BJ (cell line): Measurements from ENCODE around the gene KANK4. TPM values are rescaled to one million over a fixed set of nuclear protein-coding genes. Genes with fewer than 3 reads are reported as not detected.
"Not testable (repeated sequence)": the region's sequence is repeated elsewhere in the genome, so short reads cannot be mapped to it uniquely, and the experiment has no call there.

ENCODE experiments used
- CTCF ChIA-PET: fragments of 350-600 bp; formaldehyde crosslinking; extraction: SDS; loops from one replicate; lab custom pipeline; 2021; ENCODE audit warnings: antibody characterized with exemption, inconsistent platforms; lab: Yijun Ruan, JAX
- POLR2A ChIA-PET: fragments of 300-600 bp; sonication (Branson Sonifier 250); formaldehyde crosslinking; extraction: SDS; loops from one replicate; lab custom pipeline; 2021; ENCODE audit warnings: antibody characterized with exemption; lab: Charles Lee
- DNase-seq: peaks from one replicate; pipeline ENCODE4 v3.0.0-alpha.2; 2011; ENCODE audit warnings: low read depth
- H3K27me3 ChIP-seq: 2 replicates; pipeline ENCODE4 v1.6.0; 2011; ENCODE audit warnings: low read length; ENCODE audit not compliant: control insufficient read depth, insufficient read depth
- H3K36me3 ChIP-seq: 2 replicates; pipeline ENCODE4 v1.5.1; 2011; ENCODE audit warnings: low read length; ENCODE audit not compliant: control insufficient read depth, insufficient read depth
- H3K4me3 ChIP-seq: 2 replicates; pipeline ENCODE4 v1.5.1; 2011; ENCODE audit warnings: low read depth, mild to moderate bottlenecking, control low read depth, low read length
- CTCF ChIP-seq: IDR thresholded peaks from 2 replicates; pipeline ENCODE4 v1.5.1; 2011; ENCODE audit warnings: low read depth, mild to moderate bottlenecking, control low read depth, inconsistent platforms, low read length, moderate library complexity; ENCODE audit not compliant: insufficient read depth
- polyA plus RNA-seq: library from polyadenylated mRNA; depleted of rRNA; stranded (reverse); fragments of >200 nt; gene quantifications from 2 replicates; pipeline ENCODE4 v1.2.3, GENCODE V29; 2011

The KANK4 gene
- polyA plus RNA-seq, 1 experiment, result 0.06 TPM

- H3K4me3 ChIP-seq, result no peak overlapping the region
- no peak for DNase-seq
- H3K36me3 ChIP-seq, result no peaks in the 10 kb centered on the region
- CTCF ChIA-PET, result no interaction called here
- no peaks in the 10 kb centered on the region for H3K27me3 ChIP-seq
- POLR2A ChIA-PET, result no interaction called here
- TF ChIP-seq CTCF, result no peak
Measured at GRCh38 chr1:62224182-62224581, 95.1 kb downstream of the KANK4 start.

- H3K27me3 ChIP-seq, result no peaks in the 10 kb centered on the region
- ChIA-PET POLR2A (no interaction called here), CTCF (no interaction called here)
- no peak for TF ChIP-seq CTCF
- H3K36me3 ChIP-seq, result no peaks in the 10 kb centered on the region
- H3K4me3 ChIP-seq, result no peak overlapping the region
- no peak for DNase-seq
Measured at GRCh38 chr1:62222321-62222720, 96.9 kb downstream of the KANK4 start.

- no peaks in the 10 kb centered on the region for H3K36me3 ChIP-seq
- H3K4me3 ChIP-seq, result no peak overlapping the region
- TF ChIP-seq CTCF, result no peak
- ChIA-PET POLR2A (no interaction called here), CTCF (no interaction called here)
- no peak for DNase-seq
- H3K27me3 ChIP-seq, result no peaks in the 10 kb centered on the region
Measured at GRCh38 chr1:62221171-62221570, 98.1 kb downstream of the KANK4 start.

GRCh38 chr1:62220456-62220855 is 98.8 kb downstream of the KANK4 start:
- DNase-seq, CTCF ChIA-PET, H3K36me3 ChIP-seq, H3K4me3 ChIP-seq, H3K27me3 ChIP-seq, POLR2A ChIA-PET: not testable (repeated sequence)

- Histone ChIP-seq H3K4me3 (no peak overlapping the region), H3K27me3 (no peaks in the 10 kb centered on the region), H3K36me3 (no peaks in the 10 kb centered on the region)
- no peak for DNase-seq
- ChIA-PET CTCF (interaction anchor here (1.7 kb wide), 1 partner anchor 11 kb away, joined by 4 read pairs; no protein-coding TSS in a partner anchor), POLR2A (interaction anchor here (0.6 kb wide), 1 partner anchor 17 kb away, joined by 3 read pairs; no protein-coding TSS in a partner anchor)
- TF ChIP-seq CTCF, result no peak
Measured at GRCh38 chr1:62218604-62219003, 100.6 kb downstream of the KANK4 start.

GRCh38 chr1:62213075-62213914 is 105.9 kb downstream of the KANK4 start:
- no peak for DNase-seq
- ChIA-PET POLR2A (no interaction called here), CTCF (no interaction called here)
- TF ChIP-seq CTCF, result no peak
- H3K27me3 ChIP-seq, result no peaks in the 10 kb centered on the region
- H3K36me3 ChIP-seq, result no peaks in the 10 kb centered on the region
- no peak overlapping the region for H3K4me3 ChIP-seq
